Measurements from ENCODE around the gene PPIP5K2.

- TF ChIP-seq CTCF (IDR thresholded peaks at IDR 0.05) (no peak), POLR2AphosphoS5 (IDR thresholded peaks at IDR 0.05) (no peak), POLR2A (IDR thresholded peaks at IDR 0.05) (no peak)
Measured at GRCh38 chr5:103120607-103121200, 603 bp downstream of the PPIP5K2 start.
